GM12878 (cell line): ENCODE measurements around the gene MAGEB17. TPM values are rescaled to one million over a fixed set of nuclear protein-coding genes. Genes with fewer than 3 reads are reported as not detected.
A peak's percentile ranks its signal among the peaks of the same experiment; 100 is the strongest.
"Not testable (repeated sequence)": the region's sequence is repeated elsewhere in the genome, so short reads cannot be mapped to it uniquely, and the experiment has no call there.

Experiments
- ATAC-seq: fragments of 200-7000 bp; cut with Tn5 transposase; 3 replicates; pipeline ENCODE4 v1.9.1; 2020; ENCODE audit warnings: mild to moderate bottlenecking, moderate library complexity
- BruUV-seq: library from RNA; stranded (reverse); fragments of 400-500 nt; replicated peaks from 2 replicates; lab custom pipeline; 2021; lab: Mats Ljungman, UMichigan
- CTCF ChIA-PET: fragments of 300-600 bp; sonication (Branson Sonifier 250); formaldehyde crosslinking; extraction: SDS; loops from one replicate; lab custom pipeline; 2021; ENCODE audit warnings: inconsistent platforms; lab: Yijun Ruan, JAX
- POLR2A ChIA-PET: fragments of 350-600 bp; formaldehyde crosslinking; extraction: SDS; loops from one replicate; lab custom pipeline; 2021; ENCODE audit warnings: inconsistent platforms; lab: Charles Lee
- RAD21 ChIA-PET: fragments of 300-600 bp; sonication (Branson Sonifier 250); formaldehyde crosslinking; loops from one replicate; lab custom pipeline; 2023; ENCODE audit warnings: antibody characterized with exemption; ENCODE audit not compliant: unreplicated experiment; lab: Charles Lee
- SMC1A ChIA-PET: fragments of 300-600 bp; sonication (Branson Sonifier 250); formaldehyde crosslinking; loops from one replicate; lab custom pipeline; 2023; ENCODE audit not compliant: unreplicated experiment, uncharacterized antibody; lab: Charles Lee
- DNase-seq: peaks from one replicate; pipeline ENCODE4 v3.0.0-alpha.2; 2011; ENCODE audit warnings: low read depth, low spot score
- FAIRE-seq: peaks from 3 replicates; lab custom pipeline; 2011; peaks lifted over from hg19 to GRCh38; lab: Jason Lieb, UNC
- H2AFZ ChIP-seq: 2 replicates; pipeline ENCODE4 v1.6.0; 2011; ENCODE audit warnings: low read depth, low read length, control low read depth; ENCODE audit not compliant: control insufficient read depth
- H3K27ac ChIP-seq: 2 replicates; pipeline ENCODE4 v1.5.1; 2011; ENCODE audit warnings: control low read depth; ENCODE audit not compliant: control insufficient read depth, insufficient read depth
- H3K27me3 ChIP-seq, 2 experiments: replicated peaks in 1 of 2; 2 replicates each; pipeline versions ENCODE4 v1.6.0 to v1.6.1; 2011; ENCODE audit warnings: low read length in 1 of 2; ENCODE audit not compliant: control insufficient read depth in 2 of 2, insufficient read depth in 2 of 2
- H3K36me3 ChIP-seq, 2 experiments: 2 replicates each; pipeline ENCODE4 v1.5.1; 2011; ENCODE audit warnings: low read length in 1 of 2; ENCODE audit not compliant: control insufficient read depth in 2 of 2, insufficient read depth in 2 of 2
- H3K4me1 ChIP-seq: 2 replicates; pipeline ENCODE4 v1.6.1; 2011; ENCODE audit warnings: mild to moderate bottlenecking, low read length, moderate library complexity, mixed read lengths; ENCODE audit not compliant: control insufficient read depth, insufficient read depth
- H3K4me2 ChIP-seq: 2 replicates; pipeline ENCODE4 v1.6.0; 2011; ENCODE audit warnings: control low read depth; ENCODE audit not compliant: control insufficient read depth, insufficient read depth
- H3K4me3 ChIP-seq: fragments of 200-600 bp; sonication (generic); 2 replicates; pipeline ENCODE4 v1.5.1; 2016
- H3K79me2 ChIP-seq: 2 replicates; pipeline ENCODE4 v1.6.0; 2011; ENCODE audit warnings: low read length; ENCODE audit not compliant: control insufficient read depth, insufficient read depth
- H3K9ac ChIP-seq: 2 replicates; pipeline ENCODE4 v1.8.0; 2011; ENCODE audit warnings: low read length, control low read depth, mixed read lengths; ENCODE audit not compliant: control insufficient read depth, insufficient read depth
- H3K9me3 ChIP-seq: replicated peaks from 3 replicates; pipeline ENCODE4 v1.5.1; 2011; ENCODE audit warnings: mild to moderate bottlenecking, low read length; ENCODE audit not compliant: control insufficient read depth, insufficient read depth
- H4K20me1 ChIP-seq: 2 replicates; pipeline ENCODE4 v1.6.0; 2011; ENCODE audit not compliant: control insufficient read depth, insufficient read depth
- EGR1 ChIP-seq, 2 experiments: IDR thresholded peaks; 1 replicate in 1 of 2; 2 replicates in 1 of 2; pipeline ENCODE4 v1.6.1; 2011 to 2012; ENCODE audit warnings: low read depth in 2 of 2, low read length in 2 of 2, borderline replicate concordance in 1 of 2, mild to moderate bottlenecking in 1 of 2, moderate library complexity in 1 of 2
- WGBS: methylation state at CpG from one replicate; pipeline ENCODE4 v1.1.6; 2016; ENCODE audit warnings: low lambda C conversion rate; ENCODE audit not compliant: insufficient replicate concordance, insufficient coverage; ENCODE audit errors: missing lambda C conversion rate; 5-methylcytosine and 5-hydroxymethylcytosine counted together
- in situ Hi-C: fragments of 300-500 bp; cut with MboI; formaldehyde crosslinking; loops from 9 replicates; pipeline ENCODE4 v1.14.3; 2018; ENCODE audit warnings: mixed read lengths
- intact Hi-C: fragments of 100-400 bp; cut with micrococcal nuclease; formaldehyde crosslinking; loops from one replicate; pipeline ENCODE4 v1.14.2; 2022; ENCODE audit not compliant: unreplicated experiment
- polyA plus RNA-seq, 11 experiments: library from polyadenylated mRNA; depleted of rRNA in 4 of 11; unstranded in 6 of 11; stranded (reverse) in 5 of 11; fragments of >200 nt; fragmentation: Nextera tagmentation in 4 of 11; fragmentation: Illumina TruSeq in 1 of 11; extraction: Ambion mirVana in 4 of 11; extraction: Trizol in 1 of 11; gene quantifications; 1 replicate in 1 of 11; 2 replicates in 10 of 11; pipeline versions ENCODE4 v1.2.1 to v1.2.3, GENCODE V29; 2011 to 2016; ENCODE audit warnings: inconsistent platforms in 2 of 11, missing spikeins in 2 of 11, low read depth in 1 of 11
- total RNA-seq, 4 experiments: library from RNA; depleted of rRNA in 3 of 4; stranded (reverse); fragments of >200 nt in 3 of 4; fragmentation: Illumina TruSeq in 1 of 4; extraction: Trizol in 1 of 4; gene quantifications; 2 replicates each; pipeline versions ENCODE4 v1.2.1 to v1.2.3, GENCODE V29; 2013 to 2021
- TF ChIP-seq, protein P1 (sequence below): fragments of 450-650 bp; IDR thresholded peaks from 2 replicates; pipeline ENCODE4 v1.6.1; 2017; ENCODE audit warnings: mild to moderate bottlenecking, moderate library complexity
- TF ChIP-seq, protein P2 (sequence below): IDR thresholded peaks from 2 replicates; pipeline ENCODE4 v1.6.1; 2011; ENCODE audit warnings: mild to moderate bottlenecking, low read depth, low read length, moderate library complexity; ENCODE audit not compliant: insufficient replicate concordance

MAGEB17 gene
- total and polyA plus RNA-seq, 10 of the 15 experiments (the other 5 are each of a cell fraction or from before 2014, with no cell fraction given): 0.05 to 0.21 TPM; not detected in 8

GRCh38 chrX:16156692-16157331 is 10.5 kb upstream of the MAGEB17 start (continued):
- TF ChIP-seq, protein P1, sequence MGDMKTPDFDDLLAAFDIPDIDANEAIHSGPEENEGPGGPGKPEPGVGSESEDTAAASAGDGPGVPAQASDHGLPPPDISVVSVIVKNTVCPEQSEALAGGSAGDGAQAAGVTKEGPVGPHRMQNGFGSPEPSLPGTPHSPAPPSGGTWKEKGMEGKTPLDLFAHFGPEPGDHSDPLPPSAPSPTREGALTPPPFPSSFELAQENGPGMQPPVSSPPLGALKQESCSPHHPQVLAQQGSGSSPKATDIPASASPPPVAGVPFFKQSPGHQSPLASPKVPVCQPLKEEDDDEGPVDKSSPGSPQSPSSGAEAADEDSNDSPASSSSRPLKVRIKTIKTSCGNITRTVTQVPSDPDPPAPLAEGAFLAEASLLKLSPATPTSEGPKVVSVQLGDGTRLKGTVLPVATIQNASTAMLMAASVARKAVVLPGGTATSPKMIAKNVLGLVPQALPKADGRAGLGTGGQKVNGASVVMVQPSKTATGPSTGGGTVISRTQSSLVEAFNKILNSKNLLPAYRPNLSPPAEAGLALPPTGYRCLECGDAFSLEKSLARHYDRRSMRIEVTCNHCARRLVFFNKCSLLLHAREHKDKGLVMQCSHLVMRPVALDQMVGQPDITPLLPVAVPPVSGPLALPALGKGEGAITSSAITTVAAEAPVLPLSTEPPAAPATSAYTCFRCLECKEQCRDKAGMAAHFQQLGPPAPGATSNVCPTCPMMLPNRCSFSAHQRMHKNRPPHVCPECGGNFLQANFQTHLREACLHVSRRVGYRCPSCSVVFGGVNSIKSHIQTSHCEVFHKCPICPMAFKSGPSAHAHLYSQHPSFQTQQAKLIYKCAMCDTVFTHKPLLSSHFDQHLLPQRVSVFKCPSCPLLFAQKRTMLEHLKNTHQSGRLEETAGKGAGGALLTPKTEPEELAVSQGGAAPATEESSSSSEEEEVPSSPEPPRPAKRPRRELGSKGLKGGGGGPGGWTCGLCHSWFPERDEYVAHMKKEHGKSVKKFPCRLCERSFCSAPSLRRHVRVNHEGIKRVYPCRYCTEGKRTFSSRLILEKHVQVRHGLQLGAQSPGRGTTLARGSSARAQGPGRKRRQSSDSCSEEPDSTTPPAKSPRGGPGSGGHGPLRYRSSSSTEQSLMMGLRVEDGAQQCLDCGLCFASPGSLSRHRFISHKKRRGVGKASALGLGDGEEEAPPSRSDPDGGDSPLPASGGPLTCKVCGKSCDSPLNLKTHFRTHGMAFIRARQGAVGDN: no peak

- TF ChIP-seq EGR1 (IDR thresholded peaks at IDR 0.05; ENCODE audit: borderline replicate concordance in 1 of 2, low read depth in 2 of 2, low read length in 2 of 2): no peak
- TF ChIP-seq, protein P2, sequence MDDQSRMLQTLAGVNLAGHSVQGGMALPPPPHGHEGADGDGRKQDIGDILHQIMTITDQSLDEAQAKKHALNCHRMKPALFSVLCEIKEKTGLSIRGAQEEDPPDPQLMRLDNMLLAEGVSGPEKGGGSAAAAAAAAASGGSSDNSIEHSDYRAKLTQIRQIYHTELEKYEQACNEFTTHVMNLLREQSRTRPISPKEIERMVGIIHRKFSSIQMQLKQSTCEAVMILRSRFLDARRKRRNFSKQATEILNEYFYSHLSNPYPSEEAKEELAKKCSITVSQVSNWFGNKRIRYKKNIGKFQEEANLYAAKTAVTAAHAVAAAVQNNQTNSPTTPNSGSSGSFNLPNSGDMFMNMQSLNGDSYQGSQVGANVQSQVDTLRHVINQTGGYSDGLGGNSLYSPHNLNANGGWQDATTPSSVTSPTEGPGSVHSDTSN: peak; percentile 4
- TF ChIP-seq, all 136 proteins: peak for 1
- no peak overlapping the region for H3K4me3 ChIP-seq
- intact Hi-C loops: no loop called here
- SMC1A ChIA-PET: no interaction called here
- POLR2A ChIA-PET: no interaction called here
- no peaks in the 10 kb centered on the region; a peak in 1 of 4 replicates for H3K27me3 ChIP-seq
- no peaks in the 10 kb centered on the region for H4K20me1 ChIP-seq
- no peak overlapping the region for H3K4me2 ChIP-seq
- FAIRE-seq (no peak), ATAC-seq (no peak), DNase-seq (no peak)
- H3K36me3 ChIP-seq: no peaks in the 10 kb centered on the region
- no peak overlapping the region for H3K27ac ChIP-seq
- no peak overlapping the region for H2AFZ ChIP-seq
- H3K4me1 ChIP-seq: no peaks in the 10 kb centered on the region
- WGBS: 25% methylated on average over 3 of the region's 3 CpGs
- in situ Hi-C loops: no loop called here
- H3K79me2 ChIP-seq: no peaks in the 10 kb centered on the region
- H3K9ac ChIP-seq: no peak overlapping the region
- RAD21 ChIA-PET: no interaction called here
- no peaks in the 10 kb centered on the region for H3K9me3 ChIP-seq
- no TSS peak for BruUV-seq
- CTCF ChIA-PET: interaction anchor here (0.7 kb wide), 1 partner anchor 51 kb away, joined by 3 read pairs; no protein-coding TSS in a partner anchor
Measured at GRCh38 chrX:16160729-16161128, 6.6 kb upstream of the MAGEB17 start.

- RAD21 ChIA-PET, CTCF ChIA-PET, ATAC-seq, H3K9me3 ChIP-seq, SMC1A ChIA-PET, H3K27ac ChIP-seq, POLR2A ChIA-PET, H3K4me3 ChIP-seq, intact Hi-C loops, BruUV-seq, H2AFZ ChIP-seq, H3K4me1 ChIP-seq, H4K20me1 ChIP-seq, in situ Hi-C loops, H3K27me3 ChIP-seq, H3K36me3 ChIP-seq, FAIRE-seq, DNase-seq, H3K79me2 ChIP-seq, H3K9ac ChIP-seq, H3K4me2 ChIP-seq: not testable (repeated sequence)
- WGBS: 20% methylated on average over 2 of the region's 2 CpGs
Measured at GRCh38 chrX:16161173-16161572, 6.1 kb upstream of the MAGEB17 start.
